Globus pallidus (tissue), 1 donor: ENCODE measurements around the gene F12.
"Not testable (repeated sequence)": the region's sequence is repeated elsewhere in the genome, so short reads cannot be mapped to it uniquely, and the experiment has no call there.

ENCODE experiments used
- DNase-seq: peaks from one replicate; pipeline ENCODE4 v3.0.0-alpha.2; 2015; ENCODE audit warnings: low spot score

F12 gene

DNA sequence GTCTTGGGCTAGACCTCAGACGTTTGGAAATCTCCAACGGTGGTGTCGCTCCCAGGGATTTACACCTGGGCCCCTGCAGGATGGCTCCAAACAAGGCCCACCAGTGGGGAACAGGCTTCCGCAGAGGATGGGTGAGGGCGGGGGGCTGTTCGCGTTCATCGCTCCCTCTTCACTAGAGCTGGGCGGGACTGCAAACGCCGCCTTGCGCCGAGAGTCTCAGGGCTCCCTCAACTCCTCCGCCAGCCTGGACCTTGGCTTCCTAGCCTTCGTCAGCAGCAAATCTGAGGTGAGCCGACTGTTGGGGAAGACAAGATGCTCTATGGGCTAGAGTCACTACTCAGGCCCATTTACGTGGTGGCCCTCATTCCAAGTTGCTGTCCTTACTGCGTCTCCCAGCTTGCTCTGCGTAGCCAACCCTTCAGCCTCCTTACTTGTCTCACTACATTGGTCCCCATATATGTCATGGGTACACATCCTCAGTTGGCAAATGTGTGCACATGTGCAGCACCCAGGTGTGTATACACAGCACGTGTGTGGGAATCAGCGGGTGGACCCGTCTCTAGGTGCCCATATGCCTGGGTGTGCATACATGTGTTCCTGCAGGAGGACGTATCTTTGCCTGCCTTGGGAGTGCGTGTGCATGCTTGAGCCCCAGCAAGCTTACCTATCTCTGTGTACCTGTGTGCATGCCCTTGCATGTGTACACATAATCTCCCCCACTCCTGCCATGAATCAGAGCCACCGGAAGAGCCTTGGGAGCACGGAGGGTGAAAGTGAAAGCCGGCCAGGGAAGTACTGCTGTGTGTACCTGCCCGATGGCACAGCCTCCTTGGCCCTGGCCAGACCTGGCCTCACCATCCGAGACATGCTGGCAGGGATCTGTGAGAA lies 41.1 kb downstream of the F12 start:
- no peak for DNase-seq

- DNase-seq = no peak
Measured at GRCh38 chr5:177367323-177367848, 42.0 kb downstream of the F12 start.

DNA sequence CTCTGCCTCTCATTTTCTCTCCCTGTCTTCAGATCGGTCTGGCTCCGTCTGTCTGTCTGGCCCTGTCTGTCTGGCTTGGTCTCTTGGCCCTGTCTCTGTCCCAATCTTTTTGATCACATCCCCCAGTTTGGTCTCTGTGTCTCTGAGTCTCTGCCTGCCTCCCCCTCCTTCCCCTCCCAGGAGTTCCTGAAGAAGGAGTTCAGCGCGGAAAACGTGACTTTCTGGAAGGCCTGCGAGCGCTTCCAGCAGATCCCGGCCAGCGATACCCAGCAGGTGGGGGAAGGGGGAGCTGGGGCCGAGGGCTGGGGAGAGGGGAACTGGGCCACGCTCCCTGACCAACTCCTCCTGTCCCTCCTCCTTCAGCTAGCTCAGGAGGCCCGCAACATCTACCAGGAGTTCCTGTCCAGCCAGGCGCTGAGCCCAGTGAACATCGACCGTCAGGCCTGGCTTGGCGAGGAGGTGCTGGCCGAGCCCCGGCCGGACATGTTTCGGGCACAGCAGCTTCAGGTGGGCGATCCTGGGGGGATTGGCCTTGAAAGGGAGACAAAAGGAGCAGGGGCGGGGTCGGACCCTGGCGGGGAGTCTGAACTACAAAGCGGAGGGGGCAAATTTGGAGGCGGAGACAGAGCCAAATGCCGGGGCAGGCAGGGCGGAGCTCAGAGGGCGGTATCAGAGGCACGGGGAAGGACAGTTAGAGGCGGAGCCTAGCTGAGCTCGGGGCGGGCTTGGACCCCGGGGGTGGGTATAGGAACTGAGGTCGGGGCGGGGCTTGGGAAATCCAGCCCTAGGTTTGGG lies 42.6 kb downstream of the F12 start:
- no peak for DNase-seq

DNA sequence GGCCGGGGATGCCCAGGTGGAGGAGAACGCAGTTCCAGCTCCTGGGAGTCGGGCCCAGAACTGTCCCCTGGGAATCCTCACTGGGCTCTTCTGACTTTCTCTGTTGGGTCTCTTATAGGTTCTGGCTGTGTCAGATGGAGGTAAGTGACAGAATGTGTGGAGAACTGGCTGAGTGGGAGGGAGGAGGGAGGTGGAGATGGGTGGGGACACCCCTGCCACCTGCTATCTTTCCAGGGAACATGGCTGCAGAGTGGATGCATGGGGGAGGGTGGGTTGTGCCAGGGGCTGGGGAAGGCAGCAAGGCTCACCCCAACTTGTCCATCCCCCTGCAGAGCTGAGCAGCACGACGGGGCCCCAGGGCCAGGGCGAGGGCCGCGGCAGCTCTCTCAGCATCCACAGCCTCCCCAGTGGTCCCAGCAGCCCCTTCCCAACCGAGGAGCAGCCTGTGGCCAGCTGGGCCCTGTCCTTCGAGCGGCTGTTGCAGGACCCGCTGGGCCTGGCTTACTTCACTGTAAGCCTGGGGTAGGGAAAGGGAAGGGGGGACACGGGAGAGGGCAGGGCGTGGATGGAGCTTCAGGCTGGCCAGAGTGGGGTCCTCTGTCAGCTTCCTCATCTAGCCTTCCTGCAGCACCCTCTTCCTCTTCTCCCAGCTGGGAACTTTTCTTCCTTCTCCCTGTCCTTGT lies 43.4 kb downstream of the F12 start:
- DNase-seq = no peak

DNA sequence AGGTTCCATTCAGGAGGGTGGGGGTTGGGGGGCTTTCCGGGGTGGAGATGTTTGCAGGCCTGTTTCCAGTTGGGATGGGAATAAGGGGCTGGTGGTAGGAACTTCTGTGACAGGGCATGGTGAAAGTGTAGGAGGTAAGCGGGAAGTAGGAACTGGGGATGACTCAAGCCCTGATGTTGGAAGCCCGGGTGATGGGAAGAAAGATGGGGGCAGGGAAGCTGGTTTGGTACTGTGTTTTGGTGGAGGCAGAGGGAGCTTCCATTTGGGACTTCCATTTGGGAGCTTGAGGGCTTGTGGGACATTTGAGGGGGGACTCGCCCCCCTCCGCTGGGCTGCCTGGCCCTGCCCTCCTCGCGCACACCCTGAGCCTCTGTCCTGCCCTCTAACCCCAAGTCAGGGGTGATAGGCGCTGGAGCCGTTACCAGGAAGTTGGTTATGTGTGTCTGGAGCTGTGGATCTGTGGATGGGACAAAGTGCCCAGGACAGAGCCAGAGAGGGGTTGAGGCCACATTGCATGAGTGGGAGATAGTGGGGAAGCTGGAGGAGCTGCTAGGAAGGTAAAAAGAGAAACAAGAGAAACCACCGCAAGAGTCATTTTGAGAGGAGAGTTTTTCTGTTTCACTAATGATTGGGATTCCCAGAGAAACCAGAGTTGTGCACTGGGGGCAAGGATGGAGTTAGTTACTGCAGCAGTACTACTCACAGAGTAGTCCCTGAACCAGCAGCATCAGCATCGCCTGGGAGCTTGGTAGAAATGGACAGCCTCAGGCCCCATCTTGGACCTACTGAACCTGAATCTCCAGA lies 45.0 kb downstream of the F12 start:
- no peak for DNase-seq

DNA sequence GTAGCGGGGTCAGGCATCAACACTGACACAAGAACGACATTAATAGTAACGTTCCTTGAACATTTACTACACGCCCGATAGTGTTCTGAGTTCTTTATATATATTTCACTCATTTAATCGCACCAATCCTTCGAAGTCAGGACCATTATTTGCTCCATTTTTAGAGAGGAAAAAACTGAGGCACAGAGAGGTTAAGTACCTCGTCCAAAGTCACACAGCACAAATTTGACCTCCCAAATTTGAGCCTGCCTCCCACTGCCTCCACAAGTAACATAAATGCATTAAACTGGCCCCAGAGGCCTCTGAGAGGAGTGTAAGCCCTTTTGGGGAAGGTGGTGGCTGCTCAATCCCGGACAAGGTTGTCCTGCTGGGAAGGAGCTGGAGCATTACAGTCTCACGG lies 45.8 kb downstream of the F12 start:
- DNase-seq = no peak

GRCh38 chr5:177362610-177363507 lies 46.5 kb downstream of the F12 start:
- no peak for DNase-seq

- DNase-seq = no peak
Measured at GRCh38 chr5:177362292-177362609, 47.1 kb downstream of the F12 start.

GRCh38 chr5:177361418-177362291 lies 47.7 kb downstream of the F12 start:
- DNase-seq = no peak

GRCh38 chr5:177360740-177361139 lies 48.6 kb downstream of the F12 start:
- DNase-seq = not testable (repeated sequence)

GRCh38 chr5:177359860-177360259 lies 49.5 kb downstream of the F12 start:
- no peak for DNase-seq

DNA sequence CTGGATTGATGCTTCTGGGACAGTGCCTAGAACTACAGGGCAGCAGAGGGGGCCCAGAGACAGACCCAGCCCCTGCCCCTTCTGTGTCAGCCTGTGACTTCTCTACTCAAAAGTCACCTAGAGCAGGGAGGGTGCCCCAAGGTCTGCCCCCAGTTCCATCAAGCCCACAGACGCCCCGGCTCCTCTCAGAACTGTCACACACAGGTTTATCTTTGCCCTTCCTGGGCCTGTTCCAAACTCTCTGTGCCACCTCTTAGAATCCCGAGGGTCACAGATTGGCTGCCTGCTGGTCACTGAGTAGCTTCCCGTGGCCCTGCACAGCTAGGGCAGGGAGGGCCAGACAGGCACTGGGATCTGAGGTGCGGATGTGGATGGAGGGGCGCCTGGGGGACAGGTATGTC lies 49.9 kb downstream of the F12 start:
- DNase-seq = no peak

DNA sequence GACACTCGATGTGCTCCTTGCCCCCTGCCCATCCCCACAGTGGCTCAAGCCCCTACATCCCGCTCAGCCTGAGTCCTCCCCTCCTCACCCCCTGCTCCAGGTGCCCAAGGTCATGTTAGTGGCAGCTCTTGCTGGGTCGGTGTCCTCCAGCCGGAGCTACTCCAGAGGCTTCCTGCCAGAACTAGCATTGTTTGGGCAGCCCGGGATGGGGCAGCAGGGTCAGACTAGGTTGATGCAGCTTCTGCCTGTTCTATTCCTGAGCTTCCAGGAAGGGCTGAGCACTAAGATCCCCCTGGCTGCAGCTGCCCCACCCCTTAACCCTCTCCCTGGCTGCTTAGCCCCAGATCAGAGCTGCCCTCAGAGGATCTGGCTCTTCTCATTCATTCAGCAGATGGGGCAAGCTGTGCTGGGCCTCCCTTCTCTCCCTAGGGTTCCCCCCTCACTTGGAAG lies 51.0 kb downstream of the F12 start:
- DNase-seq = no peak

GRCh38 chr5:177357459-177358351 lies 51.7 kb downstream of the F12 start, which contains the start of gene RGS14:
Gene RGS14 (plus strand): TSS chr5:177357924. CDS start chr5:177358025, 101 bp downstream.
- peak; percentile 41 for DNase-seq

DNA sequence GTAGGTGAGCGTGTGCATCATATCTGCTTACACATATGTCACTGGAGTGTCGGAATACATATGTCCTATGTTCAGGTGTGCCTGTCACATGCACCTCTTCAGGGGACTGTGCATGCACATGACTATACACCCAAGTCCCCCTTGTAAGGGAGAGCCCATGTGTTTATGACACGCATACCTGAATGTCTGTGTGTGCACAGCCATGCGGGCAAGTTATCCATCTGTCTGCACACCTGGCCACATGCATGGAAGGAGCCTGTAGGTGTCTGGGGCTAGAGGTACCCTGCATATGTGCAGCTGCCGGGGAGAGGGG lies 52.3 kb downstream of the F12 start:
- DNase-seq = no peak

DNA sequence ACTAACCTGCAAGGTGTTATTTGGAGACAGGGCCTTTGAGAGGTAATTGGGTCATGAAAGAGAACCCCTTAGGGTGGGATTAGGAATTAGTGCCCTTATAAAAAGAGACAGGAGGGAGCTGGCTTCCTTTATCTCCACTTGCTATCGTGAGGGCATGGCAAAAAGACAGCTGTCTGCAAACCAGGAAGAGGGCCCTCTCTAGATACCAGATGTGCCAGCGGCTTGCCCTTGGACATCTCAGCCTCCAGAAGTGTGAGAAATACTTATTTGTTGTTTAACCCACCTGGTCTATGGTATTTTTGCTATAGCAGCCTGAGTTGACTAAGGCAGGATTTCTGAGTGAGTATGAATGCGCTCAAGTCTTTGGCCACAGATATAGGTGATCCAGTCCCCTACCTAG lies 52.6 kb downstream of the F12 start:
- no peak for DNase-seq

GRCh38 chr5:177355868-177356168 lies 53.5 kb downstream of the F12 start:
- DNase-seq = no peak

DNA sequence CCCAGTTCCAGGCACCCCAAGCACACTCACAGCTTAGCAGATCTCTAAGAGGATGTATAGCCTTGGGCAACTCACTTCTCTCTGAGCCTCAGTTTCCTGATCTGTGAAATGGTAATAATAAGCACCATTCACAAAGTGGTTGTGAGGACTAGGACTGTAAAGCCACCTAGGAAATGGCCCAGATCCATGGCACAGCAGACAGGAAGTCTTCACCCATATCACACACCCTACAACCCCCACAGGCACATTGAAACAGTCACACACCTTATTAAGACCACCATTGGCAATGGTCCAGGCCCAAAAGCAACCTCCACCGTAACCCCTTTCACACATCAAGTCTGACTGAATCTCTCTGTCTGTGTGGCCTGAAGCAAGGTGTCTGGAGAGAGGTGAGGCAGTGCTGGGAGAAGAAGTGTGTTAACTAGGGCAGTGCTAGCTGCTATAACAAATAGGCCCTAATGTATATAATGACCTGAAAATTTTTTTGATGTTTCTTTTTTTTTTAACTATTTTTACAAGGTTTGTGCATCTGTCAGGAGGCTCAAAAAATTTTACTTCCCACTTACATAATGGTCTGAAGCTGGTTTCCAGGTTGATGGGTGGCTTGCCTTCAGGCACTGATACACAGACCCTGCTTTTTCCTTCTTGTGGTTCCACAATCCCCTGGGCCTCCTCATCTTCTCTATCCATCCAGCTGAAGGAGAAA lies 54.0 kb downstream of the F12 start:
- DNase-seq = no peak
